Bronchus fibroblast of lung (primary cell): ENCODE data around the gene VEPH1. TPM values are rescaled to one million over a fixed set of nuclear protein-coding genes. Genes with fewer than 3 reads are reported as not detected.

Experiments
- total RNA-seq: library from RNA; depleted of rRNA; stranded (reverse); fragments of >200 nt; gene quantifications from 2 replicates; pipeline ENCODE4 v1.2.3, GENCODE V29; 2015

VEPH1 gene
- total RNA-seq: 25.9 and 30.1 TPM in 2 replicates

DNA sequence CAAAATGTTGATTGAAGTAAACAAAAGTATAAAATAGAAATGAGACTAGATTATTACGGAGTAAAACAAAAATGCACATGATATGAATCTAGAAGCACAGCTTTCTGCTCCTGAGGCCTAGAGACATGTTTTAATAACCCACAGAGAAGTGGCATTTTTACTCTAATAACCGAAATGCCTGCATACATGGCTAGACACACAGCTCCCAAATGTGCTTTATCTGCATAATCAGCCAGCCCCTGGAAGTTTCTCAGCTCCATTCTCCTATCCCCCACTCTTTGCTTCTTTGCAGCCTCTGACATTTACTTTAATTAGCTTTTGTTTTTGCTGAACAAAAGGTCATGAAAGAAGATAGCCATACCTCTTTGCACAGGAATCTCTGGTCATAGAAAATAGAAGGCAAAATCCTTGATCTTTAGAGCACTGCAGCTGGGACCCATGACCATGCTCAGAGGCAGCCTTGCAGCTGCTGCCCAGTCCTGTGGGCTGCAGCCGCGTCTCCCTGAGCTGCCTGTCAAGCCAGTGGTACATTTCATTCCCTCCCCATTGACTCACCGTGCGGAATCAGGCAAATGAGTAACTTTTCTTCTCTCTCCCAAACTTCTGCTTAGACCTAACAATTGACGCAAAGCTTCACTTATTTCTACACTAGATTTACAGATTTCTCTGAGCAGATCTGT is at the start of gene VEPH1:
TSS of gene VEPH1 (minus strand) at position 501 of the 680 bp plus-strand sequence. CDS start 8,067 bp downstream, outside the sequence.

DNA sequence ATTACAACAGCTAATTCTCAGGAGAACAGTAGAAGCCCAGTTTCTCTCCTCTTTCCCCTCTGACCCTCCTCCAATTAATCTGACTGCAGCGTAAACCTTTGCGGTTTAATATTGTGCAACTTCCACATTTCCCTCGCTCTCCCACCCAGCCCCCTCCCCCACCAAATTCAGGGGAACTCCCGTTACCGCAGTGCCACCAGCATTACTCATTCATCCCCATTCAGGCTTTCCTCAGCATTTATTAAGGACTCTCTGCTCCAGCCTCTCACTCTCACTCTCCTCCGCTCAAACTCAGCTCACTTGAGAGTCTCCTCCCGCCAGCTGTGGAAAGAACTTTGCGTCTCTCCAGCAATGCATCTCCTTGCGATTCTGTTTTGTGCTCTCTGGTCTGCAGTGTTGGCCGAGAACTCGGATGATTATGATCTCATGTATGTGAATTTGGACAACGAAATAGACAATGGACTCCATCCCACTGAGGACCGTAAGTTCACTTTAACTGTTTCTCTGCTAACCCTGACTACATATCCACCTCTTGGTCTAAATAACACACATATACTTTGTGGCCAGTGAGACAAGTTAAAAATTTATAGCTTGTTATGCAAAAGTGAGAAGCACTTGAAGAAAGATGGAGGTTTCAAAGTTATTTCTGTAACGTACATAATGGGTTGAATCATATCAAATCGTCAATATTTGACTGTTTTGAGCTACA is 66.5 kb downstream of the VEPH1 start, which contains the start of gene PTX3:
TSS of gene PTX3 (plus strand) at position 268 of the 709 bp plus-strand sequence. CDS start at position 352, 84 bp downstream.

Other genes with a start within 250 kb of the VEPH1 start
- gene PTX3, start 66.6 kb downstream of the VEPH1 start, total RNA-seq: 276 and 277 TPM in 2 replicates